NCI-H1417 (cell line): ENCODE results near the gene MYB.

Source experiments
- DNase-seq, 3 experiments: peaks; one replicate each; lab custom pipeline; 2025; lab: John Stamatoyannopoulos, UW

The MYB gene

DNA sequence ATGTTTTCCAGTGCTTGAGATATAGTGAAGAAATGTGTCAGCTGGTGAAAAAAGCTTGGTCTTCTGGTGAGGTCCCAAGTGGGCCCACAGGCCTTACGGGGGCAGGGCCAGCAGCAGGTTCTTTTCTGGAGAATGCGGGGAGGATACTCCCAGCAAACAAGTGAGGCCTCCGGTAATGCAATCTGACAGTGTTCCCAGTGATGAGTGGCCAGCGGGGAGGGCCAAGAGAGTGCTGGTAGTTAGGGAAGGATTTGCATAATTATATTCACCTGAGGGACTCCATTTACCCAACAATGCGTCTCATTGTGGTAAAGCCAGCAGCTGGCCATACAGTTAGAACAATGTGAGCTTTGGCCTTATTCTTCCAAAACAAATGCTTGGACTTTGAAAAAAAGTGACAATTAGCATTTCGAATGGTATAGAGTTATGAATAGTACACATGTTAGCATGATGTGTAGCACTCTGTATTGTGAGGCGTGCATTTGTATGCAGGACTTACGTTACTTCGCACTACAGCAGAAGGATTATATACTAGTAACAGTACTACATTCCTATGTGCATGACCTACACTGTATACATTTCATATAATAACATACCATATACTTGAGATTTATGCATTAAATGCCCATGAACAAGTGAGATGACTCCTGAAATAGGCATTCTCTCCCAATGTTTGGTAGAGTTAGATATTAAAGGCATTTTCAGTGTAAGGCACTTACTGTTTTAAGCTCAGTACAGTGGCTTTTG, 69.8 kb downstream of the MYB start:
- peak; percentile 30 to 80 (median 61) for DNase-seq

DNA sequence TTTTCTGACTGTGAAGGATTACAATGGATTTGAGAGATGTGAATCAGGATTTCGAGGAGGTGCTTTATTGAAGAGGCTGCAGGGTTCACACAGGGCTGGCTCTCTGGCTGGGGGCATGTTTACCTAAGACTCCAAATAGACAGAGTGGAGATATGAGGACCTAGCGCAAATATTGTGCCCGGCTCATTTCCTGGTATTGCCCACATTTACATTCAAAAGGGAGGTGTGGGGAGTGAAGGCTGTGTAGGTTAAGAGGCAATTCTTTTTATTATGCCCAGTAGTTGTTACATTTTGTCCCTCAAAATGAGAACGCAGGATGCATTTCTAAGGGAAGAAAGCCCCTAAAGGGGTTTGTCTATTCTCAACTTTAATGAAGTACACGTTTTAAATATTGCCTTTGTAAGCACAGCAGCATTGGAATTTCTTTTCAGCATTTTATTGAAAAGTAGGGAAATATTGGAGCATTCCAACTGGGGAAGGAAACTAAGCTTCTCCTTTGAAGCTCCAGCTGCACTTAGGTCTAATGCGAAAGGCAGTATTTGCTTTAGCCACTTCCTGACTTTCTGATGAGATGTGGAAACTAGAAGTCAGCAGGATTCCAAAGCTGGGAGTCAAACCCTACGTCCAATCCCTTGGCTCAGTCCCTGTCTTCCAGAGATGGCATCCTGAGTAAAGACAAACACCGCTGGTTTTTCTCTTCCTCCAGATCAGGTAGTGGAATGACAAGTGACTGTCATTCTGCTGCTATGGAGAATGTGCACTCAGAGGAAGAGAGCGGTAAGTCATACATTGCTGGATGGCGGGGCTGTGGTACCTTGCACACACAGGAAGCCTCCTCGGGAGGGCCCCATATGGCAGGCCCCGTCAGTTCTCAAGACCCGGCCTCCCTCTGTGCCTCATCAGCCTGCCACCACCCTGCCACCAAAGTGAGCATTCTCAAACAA, 70.7 kb downstream of the MYB start:
- peak; percentile 68 to 94 (median 86) for DNase-seq

DNA sequence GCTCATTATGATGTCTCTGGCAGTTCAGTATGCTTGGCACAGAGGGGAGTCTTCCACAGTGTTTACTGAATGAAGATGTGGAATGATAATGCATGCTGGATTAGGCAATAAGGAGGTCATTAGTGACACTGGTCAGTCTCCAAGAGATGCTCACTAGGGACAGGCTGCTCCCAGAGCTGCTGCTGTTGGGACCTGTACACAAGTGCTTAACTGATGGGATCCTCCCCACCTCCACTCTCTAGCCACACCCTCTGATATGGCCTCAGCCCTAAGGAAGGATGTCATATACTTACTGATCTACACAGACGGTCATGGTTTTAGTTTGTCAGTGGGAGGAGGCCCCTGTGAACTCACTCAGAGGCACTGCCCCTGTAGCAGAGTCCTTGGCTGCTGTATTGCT, 73.4 kb downstream of the MYB start:
- DNase-seq = no peak

DNA sequence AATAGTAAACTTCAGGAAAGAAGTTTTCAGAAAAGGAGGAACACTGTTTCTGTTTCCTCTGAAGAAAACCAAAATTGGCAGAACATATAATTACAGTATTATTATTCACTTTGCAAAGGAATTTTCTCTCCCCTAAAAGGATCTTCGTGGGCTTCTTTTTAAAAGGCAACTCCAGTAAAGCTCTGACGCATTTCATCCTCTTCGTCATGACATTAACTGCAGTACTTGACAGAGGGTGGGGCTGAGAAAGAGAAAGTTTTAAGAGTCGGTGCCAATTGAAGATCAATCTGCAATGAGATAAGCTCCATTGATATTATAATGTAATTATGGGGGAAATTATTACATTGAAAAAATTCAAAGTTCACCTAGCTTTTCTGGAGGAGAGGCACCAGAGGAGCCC, 75.8 kb downstream of the MYB start:
- no peak for DNase-seq

DNA sequence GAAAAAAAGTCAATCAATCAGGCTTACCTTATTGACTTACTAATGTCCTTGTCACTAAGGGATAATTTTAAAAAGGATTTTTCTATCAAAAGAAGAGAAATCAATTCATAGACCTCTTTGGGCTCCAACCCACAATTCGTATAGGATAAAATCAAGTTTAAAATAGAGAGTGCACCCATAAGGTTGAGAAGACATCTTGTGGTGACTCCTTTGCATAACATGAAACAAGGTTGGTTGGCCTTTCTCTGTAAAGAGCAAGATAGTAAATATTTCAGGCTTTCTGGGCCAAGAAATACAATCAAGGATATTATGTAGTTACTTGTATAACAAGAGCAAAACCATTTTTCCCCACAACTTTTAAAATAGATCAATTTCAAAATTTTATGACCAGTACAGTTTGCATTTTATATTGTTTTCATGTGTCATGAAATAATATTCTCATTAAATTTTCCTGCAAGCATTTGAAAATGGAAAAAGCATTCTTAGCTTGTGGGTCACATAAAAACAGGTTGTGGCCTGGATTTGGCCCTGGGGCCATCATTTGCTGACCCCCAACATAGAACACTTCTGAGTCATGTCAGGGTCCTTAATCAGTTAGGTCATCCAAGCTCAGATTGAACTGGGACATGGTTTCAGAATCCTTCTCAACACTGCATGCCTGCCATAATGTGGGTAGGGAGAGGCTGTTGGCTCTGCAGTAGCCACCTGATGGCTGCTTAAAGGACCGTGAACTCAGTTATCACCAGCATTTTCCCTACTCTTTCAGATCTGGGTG, 76.7 kb downstream of the MYB start:
- no peak for DNase-seq

DNA sequence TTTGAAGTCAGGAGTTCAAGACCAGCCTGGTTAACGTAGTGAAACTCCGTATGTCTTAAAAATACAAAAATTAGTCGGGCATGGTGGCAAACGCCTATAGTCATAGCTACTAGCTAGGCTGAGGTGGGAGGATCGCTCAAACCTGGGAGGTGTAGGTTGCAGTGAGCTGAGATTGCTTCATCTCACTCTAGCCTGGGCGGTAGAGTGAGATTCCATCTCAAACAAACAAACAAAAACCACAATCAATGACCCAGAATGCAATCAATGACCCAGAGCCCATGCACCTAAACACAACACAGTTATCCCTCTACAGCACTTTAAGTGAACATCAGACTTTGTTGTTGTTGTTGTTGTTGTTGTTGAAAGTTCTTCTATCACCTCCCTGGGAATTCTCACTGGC, 77.9 kb downstream of the MYB start:
- DNase-seq = no peak

DNA sequence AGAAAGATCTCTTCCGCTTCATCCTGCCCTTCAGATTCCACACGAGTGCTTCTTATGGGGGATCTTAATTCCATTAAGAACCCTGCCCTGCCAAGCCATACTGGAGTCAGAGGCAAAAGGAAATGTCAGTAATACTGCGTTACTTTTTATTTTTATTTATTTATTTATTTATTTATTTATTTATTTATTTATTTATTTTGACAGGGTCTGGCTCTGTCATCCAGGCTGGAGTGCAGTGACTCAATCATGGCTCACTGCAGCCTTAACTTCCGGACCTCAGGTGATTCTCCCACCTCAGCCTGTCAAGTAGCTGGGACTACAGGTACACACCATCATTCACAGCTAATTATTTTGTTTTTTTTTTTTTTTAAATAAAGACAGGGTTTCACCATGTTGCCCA, 79.5 kb downstream of the MYB start:
- no peak for DNase-seq

DNA sequence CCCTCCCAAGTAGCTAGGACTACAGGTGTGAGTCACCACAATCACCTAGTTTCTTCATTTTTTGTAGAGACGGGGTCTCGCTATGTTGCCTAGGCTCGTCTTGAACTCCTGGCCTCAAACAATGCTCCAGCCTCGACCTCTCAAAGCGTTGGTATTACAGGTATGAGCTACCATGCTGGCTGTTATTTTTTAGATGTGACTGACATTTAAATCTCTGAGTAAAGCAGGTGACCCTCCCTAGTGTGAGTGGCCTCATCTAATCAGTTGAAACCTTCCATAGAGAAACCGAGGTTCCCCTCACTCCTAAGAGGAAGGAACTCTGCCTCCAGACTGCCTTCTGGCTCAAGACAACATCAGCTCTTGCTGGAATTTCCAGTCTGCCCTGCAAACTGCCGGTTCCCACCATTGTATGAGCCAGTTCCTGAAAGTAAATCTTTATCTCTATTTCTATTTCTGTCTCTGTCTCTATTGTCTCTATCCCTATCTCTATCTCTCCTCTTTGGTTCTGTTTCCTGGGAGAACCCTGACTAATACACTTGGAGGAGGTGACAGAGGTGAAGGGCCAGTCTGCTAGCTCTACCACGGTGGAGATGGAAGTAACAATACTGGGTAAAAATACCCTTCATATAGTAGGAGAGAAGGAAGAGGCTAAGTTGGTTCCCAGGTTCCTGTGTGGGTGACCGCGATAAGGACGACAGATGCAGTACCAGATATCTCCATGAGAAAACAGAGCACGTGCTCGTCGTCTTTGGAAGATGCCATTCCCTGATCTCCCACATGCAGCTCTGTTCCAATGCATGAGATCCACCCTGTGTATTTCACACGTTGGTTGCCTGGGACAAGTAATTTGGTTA, 81.0 kb downstream of the MYB start:
- DNase-seq = no peak

DNA sequence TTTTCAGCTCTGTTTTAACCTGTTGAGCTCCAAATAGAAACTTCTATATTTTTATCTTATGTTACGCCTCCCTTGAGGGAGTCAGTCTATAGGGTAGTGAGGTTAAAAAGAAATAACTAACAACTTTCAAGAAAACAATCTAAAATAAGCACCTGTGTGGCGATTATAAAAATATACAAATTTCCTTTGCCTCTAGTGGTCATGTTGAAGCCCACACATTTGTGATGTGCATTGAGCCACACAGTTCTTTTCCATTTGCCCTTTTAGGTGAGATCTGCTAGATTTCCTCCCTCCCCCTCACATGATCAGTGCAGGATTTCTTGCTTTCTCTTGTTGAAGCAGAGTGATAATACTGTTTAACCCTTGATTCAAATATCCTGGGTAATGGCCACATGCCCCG, 84.2 kb downstream of the MYB start:
- DNase-seq = no peak

DNA sequence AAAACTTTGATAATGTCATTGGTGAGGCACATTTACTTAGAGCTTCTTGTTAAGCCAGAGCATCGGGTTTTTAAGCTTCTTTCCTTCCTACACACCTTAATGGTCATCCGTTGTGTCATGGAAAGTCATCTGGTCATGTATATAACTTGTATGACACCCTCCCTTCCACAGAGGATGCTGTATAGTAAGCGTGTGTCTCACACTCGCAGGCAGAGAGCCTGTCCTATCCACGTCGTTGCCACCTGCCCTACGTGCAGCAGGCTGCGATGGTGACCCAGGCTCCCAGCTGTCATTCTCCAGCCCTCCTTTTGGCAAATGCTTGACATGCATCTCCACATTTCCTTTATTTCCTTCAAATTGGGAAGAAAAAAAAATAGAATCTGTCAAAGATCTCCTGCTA, 85.6 kb downstream of the MYB start:
- DNase-seq = peak; percentile 42 to 96 (median 87)

DNA sequence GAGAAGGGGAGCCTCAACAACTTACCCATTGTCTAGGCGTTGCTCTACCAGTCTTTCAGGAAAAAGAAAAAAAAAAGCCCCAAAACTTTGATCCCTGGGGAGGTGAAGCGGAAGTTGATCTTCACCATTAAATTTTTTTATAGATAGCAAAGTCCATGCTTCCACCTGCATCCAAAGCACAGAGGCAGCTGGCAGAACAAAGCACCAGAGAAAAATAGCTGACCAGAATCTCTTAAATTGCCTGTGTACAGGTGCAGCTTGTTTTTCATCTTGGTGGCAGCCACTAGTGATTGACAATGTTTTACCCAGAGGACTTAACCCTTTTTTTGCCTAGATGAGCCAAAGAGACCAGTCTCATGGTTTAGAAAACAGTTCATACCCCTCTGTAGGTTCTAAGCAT, 86.0 kb downstream of the MYB start:
- peak; percentile 72 to 97 (median 87) for DNase-seq

DNA sequence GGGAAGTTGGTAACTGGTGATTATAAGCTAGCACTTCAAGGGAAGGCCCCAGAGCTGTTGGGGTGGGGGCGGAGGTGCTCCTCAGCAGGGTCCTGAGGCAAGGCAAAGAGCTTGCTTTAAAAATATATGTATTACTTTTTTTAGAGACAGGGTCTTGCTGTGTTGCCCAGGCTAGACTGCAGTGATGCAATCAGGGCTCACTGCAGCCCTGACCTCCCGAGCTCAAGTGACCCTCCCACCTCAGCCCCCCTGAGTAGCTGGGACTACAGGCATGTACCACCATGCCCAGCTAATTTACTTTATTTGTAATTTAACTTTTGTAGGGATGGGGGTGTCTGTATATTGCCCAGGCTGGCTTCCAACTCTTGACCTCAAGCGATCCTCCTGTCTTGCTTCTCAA, 87.2 kb downstream of the MYB start:
- DNase-seq = no peak

DNA sequence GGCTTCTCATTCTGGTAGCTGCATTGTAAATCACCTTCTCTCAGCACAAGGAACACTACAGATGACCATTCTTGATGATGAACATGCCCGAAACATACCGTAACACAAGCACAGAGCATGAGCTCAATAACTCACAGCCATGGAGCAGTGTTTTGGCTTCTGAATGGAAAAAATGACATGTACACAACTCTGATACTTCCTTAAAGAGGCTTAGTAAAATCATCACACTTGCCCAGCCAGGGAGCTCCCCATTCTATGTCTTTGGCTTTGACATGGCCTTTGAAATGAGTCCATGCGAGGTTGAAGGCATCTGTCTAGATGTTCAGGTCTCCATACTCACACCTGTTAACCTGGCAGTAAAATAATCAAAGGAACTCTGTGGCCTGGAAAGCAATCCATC, 87.6 kb downstream of the MYB start:
- no peak for DNase-seq
